GM19455 (cell line): Measurements from ENCODE around the gene BCOR.

Experiments
- ATAC-seq: cut with Tn5 transposase; IDR thresholded peaks from one replicate; pipeline ENCODE4 v1.9.1; 2021; ENCODE audit not compliant: unreplicated experiment

BCOR gene

DNA sequence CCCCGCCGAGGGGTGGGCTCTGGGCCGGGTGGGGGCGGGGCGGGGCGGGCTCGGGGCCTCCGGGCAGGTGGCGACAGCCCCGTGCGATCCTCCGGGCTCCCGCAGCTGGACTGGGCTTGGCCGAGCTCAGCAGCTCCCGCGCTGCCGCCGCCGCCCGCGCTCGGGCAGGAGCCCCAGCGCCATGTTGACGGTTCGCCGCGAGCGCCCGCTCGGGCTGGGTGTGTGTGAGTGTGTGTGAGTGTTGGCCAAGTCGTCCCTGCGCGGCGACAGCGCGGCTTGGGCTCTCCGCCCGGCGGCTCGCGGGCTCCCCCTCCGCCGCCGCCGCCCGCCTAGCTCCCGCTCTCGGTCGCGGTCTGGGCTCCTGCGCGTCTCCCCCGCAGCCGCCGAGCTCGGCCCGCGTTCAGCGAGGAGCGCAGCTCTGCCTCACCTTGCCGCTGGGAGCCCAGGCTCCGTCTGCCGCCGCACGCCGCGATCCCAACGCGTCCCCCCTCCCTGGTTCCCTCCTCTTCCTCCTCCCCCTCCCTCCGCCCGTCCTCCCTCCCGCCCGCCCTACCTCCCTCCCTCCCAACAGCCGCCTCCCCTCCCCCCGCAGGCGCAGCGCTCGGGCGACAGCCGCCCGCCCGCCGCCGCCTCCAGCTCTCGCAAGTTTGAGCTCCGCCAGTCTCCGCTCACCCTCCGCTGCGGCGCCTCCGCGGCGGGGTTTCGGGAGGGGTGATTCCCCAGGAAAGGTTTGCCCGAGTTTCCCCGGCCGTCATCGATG is at the start of gene BCOR:
TSS of gene BCOR (minus strand) at position 455 of the 760 bp plus-strand sequence. CDS start 20,029 bp downstream, outside the sequence.
- no peak for ATAC-seq

DNA sequence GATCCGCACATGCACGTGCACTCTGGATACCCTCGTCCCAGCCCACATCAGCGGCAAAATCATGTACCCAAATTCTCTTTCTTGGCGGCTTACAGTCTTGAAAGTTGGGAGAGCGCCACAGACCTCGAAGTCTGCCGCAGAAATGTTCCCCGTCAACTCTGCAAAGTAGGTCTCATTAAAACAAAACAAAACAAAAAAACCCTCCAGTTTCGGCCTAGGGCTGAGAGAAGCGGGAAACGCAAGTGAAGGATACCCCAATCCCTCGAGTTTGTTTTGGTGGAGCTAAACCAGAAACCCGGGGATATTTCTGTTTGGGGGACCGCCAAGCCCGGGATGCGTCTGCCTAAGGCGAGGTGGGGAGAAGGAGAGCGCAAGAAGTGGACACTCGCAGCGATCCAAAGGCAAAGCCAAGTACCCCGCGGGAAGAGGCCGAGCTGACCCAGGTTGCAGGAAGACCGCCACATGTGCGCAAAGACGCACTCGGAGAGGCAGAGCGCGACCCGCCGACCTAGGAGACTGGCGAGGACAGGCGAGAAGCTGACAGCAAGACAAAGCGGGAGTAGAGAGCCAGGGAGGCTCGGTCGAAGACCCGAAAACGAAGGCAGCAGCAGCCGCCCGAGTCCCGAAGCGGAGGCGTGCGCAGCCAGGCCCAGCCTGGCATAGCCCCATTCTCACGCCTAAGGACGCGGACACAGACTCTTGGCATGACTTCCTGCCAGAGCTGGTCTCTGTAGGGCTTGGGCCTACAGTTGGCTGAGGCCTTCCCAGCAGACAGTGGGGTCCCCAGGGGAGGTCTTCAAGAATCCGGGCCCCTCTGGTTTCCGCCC is 49.6 kb upstream of the BCOR start:
- ATAC-seq, result no peak

DNA sequence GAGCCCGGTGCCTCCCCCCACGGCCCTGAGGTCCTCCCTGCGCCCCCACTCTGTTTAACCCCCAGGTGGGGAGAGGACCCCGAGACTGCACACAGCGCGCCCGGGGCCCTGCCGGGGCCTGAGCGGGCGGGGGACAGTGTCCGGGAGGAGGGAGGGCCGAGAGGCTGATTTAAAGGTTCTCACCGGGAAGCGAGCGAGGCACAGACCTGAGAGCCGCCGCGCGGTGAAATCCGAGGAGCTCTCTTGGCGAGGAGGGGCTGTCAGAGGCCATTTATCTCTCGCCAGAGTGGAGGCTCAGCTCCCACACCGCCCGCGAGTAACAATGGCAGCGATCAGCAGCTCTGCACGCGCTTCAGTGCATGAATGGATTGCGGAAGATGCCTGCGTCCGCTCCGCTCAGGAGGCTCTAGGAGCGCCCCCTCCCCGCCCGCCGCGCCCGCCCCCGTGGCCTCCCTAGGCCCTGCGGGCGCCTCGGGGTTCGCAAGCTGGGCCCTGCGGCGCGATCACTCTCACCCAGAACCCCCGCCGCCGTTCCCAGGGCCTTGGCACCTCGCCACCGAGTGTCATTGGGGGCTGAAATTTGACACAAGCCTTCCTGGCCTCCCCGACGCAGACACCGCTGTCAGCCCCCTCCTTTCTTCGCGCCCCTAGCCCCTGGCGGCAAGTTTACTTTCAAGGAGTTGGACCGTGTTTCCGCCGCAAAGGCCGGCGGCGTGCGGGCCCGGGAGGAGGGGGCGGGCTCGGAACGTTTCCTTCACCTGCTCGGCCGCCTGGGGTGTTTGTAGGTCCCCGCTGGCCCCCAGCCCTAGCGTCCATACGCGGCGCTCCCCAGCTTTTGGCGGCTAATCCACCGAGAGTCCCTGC is 48.7 kb upstream of the BCOR start:
- no peak for ATAC-seq

DNA sequence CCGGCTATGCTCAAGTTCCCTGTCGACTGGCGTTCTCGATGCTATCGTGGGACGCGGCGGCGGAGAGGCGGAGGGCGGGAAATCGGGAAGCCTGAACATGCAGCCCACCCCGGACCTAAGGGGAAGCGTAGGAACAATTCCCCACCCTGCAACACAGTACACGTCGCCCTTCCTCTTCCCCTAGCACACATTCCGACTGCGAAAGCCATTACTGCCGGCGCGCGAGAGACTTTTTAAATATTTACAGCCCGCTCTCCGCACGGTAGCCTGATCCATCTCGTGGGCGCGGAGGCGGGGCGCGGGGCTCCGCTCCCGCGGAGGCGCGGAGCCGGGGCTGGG is 48.1 kb upstream of the BCOR start:
- no peak for ATAC-seq

DNA sequence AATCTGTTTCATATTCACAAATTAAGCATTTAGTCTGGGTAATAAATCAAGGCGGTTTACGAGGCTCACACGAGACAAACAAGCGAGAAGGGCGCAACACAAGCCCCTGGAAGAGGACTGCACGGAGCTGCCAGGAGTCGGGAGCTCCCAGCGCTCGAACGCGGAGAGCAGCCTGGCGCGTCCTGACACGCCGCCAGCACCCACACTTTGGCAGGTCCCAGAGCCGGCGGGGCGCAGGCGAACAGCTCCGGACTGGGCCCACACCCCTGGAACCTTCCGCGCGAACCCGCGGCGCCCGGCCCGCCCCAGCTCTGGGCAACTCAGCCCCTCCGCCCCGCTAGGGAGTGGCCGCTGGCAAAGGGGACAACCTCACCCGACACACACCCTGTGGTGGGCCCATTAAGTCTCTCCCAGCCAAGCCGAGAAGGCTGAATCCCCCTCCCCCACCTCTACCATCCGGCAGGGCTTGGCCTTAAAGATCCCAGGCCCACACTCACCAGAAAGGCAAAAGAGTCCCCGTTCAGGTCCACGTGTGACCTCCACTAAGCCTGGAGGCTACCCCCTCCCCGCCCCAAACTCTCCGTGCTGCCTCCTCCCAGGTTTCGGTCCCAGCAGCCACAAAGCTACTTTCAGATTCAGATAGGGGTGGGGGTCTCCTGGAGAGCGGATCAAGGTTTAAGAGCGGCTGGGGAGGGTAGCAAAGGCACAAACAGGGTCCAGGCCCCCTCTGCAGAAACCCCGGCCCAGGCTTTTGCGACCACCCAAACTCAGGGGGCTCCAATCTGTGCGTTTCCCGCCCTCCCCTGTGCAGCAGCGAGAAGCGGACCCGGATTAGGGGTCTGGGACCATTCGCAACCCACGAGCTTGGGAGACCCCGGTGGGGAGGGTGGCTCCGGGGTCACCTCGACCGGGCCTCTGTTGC is 47.5 kb upstream of the BCOR start:
- no peak for ATAC-seq

DNA sequence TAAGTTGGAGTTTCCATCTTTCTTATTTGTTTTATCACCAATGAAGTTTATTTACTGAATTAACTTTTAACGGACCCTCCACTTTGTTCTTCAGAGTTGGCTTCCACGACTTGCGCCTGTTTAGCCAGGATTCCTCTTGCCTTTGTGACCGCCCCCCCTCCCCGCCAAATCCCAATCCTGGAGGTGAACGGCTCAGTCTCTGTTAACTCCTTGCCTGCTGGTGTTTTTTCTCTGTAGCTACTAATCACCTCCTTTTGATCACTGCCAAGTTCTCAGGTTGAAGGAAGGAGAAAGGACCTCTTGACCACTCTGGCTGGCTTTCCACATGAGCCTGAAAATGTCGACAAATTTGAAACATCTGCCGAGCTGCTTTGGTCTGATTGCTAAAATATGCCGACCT is 46.8 kb upstream of the BCOR start:
- no peak for ATAC-seq

DNA sequence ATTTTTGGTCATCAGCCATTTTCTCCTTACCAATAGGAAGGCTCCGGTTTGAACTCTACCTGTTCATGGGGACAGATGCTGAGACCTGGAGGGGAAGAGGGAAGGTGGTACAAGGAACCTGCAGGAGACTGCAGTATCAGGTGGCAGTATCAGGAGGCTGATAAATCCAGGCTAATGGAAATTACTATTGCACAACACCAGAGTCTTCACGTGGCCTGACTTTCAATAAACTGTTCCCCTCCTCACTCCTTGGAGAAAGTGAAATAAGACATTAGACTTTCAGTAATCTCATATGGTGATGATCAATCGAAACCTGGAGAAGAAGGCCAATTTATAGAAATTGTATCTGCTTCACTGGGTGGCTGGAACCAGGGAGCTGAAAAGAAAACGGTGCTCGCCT is 46.2 kb upstream of the BCOR start:
- ATAC-seq, result no peak

DNA sequence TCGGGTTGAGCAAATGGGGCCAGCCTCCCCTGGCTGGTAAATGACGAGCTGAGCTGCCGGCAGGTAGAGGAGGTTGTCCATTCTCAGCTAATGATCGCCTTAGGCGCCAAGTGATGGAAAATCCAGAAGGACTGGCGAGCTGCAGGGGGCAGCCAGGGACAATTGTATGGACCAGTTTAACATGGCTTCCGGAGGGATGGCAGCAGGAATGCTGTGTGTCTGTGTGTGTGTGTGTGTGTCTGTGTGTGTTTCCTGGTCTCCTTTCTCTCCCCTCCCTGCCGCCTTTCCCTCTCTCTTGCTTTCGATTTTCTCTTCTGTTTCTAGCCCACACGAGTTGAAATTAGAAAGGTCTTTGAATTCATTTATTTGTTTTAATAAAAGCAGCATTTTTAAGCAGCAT is 45.2 kb upstream of the BCOR start:
- no peak for ATAC-seq

DNA sequence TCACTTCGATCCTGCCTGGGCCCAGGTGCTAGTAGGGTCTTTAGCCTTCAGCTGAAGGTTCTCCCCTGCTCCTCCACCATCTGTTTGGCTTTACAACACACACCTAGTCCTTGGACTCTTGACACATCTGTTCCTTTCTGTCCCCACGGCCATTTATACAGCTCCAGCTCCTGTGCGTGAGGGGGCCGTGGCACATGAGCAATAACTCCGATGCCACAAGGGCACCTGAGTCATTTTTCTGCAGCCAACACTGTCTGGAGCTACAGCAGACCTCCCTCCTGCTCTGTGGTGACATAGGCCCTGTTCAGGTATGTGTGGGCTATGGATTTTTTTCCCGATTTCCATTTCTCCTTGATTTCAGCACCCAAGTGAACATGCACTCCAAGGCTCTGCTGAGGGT is 44.7 kb upstream of the BCOR start:
- no peak for ATAC-seq

DNA sequence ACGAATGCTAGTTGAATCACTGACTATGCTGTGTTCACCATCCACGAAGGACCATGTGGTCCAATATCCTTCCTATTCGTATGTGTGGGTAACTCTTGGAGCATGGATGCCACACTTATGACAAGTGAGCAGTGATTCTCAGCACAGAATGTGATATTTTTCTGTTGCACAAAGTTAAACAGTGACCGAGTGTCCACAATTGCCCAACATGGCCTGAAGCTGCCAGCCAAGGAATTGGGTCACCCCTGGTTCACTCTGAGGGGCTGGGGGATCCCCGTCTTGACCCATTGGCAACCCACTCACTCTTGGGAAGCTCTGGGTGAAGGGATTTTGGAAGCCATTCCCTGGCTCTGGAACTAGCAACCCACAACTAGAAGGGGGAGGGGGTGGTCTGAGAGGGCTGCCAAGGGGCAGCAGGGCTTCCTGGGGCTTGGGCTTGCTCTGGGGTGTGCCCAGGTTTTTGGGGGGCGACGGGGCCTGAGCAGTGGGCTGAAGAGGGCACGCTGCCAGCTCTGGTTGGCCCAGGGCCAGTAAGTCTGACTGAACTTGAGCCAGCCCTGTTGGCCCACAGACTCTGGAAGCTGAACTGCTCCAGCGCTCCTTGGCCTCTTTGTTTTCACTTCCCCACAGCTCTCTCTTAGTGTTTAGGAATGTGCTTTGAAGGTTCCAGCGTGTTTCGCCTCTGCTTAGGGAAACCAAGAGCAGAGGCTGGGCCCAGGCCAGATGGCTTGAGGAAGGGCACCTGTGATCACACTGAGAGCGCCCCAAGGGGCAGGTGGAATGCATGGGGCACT is 43.1 kb upstream of the BCOR start:
- ATAC-seq, result no peak

DNA sequence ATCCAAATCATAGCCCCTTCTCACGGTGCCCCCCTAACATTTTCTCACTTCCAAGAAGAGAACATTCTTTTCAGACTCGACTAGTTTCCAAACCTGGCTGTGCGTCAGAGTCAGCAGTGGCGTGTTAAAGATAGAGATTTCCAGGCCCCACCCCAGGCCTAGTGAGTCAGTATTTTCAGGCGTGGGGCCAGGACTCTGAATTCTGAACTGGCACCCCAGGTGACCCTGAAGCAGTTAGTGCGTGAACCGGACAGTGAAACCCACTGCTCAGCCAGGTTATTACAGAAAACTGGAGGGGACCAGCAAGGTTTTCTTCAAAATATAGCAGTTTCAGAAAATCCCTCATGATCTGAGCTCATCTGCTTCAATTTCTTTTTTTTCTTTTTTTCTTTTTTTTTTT is 35.0 kb upstream of the BCOR start:
- ATAC-seq, result no peak

DNA sequence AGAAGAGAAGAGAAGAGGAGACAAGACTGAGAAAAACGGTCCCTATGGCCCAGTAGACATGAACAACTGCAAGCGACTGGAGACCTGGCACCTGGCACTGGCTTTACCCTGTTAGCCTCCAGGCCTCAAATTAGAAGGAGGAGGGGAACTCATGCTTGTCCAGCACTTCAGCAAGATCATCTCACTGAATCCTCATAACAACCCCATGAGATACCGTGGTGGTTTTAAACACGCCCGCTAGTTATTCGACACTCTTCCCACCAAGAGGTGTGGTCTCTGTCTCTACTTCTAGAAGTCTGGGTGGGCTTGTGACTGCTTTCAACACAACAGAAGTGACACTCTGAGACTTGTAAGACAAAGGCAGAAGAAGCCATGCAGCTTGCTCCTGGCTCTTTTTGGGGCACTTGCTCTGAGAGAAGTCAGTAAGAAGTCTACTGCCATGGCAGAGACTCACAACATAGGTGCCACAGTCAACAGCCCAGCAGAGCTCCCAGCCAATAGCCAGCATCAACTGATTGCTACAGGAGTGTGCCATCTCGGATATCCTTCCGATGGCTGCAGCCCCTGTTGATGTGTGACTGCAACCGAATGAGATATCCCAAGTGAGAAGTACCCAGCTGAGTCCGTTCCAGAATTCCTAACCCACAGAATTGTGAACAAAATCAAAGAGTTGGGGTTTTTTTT is 34.0 kb upstream of the BCOR start:
- no peak for ATAC-seq

DNA sequence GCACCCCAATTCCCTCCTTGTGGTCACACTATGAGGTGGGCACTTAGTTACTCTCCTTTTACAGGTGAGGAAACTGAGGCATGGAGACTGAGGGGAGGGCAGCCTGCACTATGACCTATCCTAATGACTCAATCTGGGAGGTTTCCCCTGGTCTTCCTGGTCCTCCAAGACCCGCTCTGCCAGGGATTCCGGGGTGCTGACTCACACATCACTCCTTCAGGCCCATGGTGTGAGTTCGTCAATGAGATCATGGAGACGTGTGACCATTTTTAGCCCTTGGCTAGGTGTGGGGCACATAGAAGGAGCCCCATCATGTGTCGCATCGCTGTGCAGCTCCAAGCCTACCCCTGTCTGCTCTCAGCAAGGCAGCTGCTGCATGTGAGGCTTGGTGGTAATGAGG is 32.4 kb upstream of the BCOR start:
- ATAC-seq, result no peak

DNA sequence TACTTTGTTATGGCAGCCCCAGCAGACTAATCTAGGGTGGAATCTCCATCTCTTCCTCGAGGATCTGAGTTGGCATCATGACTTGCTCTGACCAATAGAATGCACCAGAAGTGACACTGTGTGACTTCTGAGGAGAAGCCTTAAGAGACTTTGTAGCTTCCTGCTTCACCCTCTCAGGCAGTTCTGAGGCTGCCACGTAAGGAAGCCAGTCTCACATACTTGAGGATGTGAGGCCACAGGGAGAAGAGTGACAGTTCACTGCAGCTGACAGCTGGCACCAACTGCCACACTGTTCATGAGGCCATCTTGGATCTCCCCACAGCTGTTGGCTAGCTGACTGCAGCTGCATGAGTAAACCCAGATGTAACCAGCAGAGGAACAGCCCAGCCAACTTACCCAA is 29.3 kb upstream of the BCOR start:
- no peak for ATAC-seq

DNA sequence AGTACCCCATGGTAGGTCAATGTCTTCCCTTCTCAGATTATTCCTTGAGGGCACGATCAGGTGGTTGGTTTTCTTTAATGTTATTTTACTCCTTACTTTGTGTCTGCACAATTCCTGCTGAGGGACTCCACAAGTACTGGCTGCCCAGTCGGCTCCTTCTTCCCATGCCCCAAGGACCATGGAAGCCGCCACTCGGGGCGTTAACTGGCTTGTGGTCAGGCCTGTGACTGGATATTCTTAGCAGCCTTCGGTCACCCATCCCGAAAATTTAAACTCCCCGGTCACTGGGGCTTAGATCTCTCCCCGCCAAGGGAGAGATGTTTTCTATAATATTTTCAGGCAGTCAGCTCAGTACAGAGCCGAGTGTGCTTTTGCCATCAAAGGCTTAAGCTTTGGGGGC is 24.7 kb upstream of the BCOR start:
- ATAC-seq, result no peak

DNA sequence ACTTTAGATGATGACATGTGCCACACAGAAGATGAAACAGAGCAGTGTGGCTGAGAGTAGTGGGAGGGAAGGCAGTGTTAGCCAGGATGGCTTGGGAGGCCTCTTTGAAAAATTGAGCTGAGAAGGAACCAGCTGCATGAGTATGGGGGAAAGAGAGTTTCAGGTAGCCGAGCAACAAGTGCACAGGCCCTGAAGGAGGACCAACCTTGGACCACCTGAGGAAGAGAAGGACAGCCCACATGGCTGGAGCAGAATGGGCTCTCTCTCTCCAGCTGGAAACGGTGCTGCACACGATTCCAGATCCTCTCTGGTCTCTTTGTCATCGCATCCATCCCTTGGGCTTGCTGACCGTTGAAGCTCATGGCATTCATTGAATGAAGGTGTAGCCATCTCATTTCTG is 23.9 kb upstream of the BCOR start:
- no peak for ATAC-seq

DNA sequence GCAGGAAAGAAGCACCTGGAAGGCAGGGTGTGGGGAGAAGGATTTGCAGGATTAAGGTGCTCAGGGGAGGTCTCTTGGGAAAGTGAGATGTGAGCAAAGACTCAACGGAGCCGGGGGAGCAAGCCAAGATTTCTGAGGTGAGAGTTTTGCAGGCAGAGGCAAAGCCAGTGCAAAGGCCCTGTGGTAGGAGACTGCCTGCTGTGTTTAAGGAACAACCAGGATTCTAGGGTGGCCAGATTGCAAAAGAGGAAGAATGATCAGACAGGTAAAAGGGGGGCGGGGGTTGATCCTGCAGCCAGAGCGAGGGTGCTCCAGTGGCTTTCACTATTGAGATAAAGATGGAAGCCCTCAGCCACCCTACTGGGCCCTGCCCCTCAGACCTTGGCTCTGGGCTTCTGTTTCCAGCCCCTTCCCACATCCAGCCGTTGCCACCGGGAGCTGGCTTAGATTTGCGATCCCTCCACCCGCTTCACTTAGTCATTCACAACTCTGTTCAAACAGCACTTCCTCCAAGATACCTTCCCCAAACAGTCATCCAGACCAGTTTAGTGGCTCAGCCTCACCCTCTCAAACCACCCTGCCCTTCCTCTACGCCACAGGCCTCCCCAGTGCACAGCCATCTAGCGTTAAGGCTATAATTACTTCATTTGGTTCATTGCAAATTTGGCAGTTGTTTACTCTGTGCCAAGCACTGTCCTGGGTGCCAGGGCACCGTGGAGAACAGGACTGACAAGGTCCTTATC is 23.3 kb upstream of the BCOR start:
- ATAC-seq, result no peak

DNA sequence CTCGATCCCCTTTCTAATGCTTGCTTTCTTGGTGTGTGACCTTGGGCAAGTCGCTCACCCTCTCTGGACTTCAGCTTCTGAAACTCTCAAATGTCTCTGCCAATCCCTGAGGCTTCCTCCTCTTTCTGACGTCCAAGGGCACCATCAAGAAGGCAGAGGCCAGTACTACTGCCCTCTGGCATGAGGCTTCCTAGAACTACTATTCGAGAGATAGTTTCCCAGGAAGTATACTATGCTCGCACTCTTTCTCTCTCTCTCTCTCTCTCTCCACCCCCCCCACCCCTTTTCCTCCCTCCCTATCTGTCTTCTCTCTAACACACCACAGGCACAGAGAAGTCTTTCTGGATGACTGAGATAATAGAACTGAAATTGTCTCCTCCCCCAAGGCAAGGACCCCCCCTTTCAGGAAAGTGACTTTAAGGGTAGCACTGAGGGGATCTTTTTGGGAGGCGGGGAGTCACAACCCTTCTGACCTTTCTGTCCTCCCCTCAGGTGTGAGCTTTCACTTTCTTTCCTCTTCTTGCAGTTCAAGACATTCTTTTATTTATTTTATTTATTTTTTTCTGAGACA is 20.0 kb upstream of the BCOR start:
- ATAC-seq, result no peak
